ENCODE results near the gene AASDHPPT.

Gene AASDHPPT

DNA sequence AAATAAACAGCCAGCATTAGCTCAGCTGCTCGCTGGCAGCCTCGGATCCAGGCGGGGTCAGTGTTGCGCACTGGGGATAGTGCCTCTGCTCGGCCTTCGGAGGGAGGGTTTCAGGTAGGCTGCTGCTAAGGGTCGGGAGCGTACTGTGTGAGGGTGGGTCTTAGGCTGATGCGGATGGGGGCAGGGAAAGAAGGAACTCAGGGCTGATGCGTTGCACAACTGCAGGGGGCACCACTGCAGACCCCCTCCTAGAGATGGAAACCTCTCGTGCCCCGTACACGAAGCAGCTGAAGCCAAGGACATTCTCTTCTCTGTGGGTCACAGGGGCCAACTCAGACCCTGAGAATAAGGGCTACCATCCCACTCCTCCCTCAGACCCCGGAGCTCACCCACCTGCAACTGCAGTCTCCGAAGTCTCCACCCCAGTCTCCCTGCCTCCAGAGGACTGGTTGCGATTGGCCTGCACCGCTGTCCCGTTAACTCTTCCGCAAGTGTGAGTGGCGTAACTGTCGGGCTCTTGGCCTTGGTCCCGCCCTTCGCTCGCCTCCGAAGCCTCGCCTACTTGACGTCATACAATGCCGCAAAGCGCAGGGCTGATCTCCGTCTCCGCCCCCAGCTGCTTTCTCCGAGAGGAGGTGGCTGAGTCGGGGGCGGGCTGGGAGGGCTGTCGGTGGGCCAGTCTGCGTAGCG lies 398 bp upstream of the AASDHPPT start, which contains the start of gene KBTBD3 (continued):
- peak; percentile 93 for TF ChIP-seq ZNF629 (tag by site-specific recombination; IDR thresholded peaks at IDR 0.05)
- peak; percentile 15; the same call in 1 of the 2 replicates for TF ChIP-seq GLIS1 (tag by site-specific recombination; IDR thresholded peaks at IDR 0.05)
- peak; percentile 25; the same call in 1 of the 2 replicates for TF ChIP-seq ZNF692 (tag by site-specific recombination; IDR thresholded peaks at IDR 0.05)
- peak; percentile 79 for TF ChIP-seq SP3 (tag by site-specific recombination; IDR thresholded peaks at IDR 0.05)
- no peak for TF ChIP-seq ZNF239 (tag by site-specific recombination; IDR thresholded peaks at IDR 0.05)
- 0 out of 2 replicates have a peak, but pooled peaks have one; percentile 8 for TF ChIP-seq ZNF580 (tag by site-specific recombination; IDR thresholded peaks at IDR 0.05)
- TF ChIP-seq ZFP69B (tag by site-specific recombination; IDR thresholded peaks at IDR 0.05): 0 out of 2 replicates have a peak, but pooled peaks have one; percentile 25
- peak; percentile 93 for TF ChIP-seq ZNF341 (tag by site-specific recombination; IDR thresholded peaks at IDR 0.05; ENCODE audit: low read depth)
- TF ChIP-seq, protein P1, sequence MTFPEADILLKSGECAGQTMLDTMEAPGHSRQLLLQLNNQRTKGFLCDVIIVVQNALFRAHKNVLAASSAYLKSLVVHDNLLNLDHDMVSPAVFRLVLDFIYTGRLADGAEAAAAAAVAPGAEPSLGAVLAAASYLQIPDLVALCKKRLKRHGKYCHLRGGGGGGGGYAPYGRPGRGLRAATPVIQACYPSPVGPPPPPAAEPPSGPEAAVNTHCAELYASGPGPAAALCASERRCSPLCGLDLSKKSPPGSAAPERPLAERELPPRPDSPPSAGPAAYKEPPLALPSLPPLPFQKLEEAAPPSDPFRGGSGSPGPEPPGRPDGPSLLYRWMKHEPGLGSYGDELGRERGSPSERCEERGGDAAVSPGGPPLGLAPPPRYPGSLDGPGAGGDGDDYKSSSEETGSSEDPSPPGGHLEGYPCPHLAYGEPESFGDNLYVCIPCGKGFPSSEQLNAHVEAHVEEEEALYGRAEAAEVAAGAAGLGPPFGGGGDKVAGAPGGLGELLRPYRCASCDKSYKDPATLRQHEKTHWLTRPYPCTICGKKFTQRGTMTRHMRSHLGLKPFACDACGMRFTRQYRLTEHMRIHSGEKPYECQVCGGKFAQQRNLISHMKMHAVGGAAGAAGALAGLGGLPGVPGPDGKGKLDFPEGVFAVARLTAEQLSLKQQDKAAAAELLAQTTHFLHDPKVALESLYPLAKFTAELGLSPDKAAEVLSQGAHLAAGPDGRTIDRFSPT (tag by site-specific recombination; IDR thresholded peaks at IDR 0.05): no peak
- peak; percentile 35 for TF ChIP-seq KLF1 (tag by site-specific recombination; IDR thresholded peaks at IDR 0.05)
- 0 out of 2 replicates have a peak, but pooled peaks have one; percentile 19 for TF ChIP-seq ZNF561 (tag by site-specific recombination; IDR thresholded peaks at IDR 0.05; ENCODE audit: borderline replicate concordance)
- TF ChIP-seq ZNF133 (tag by site-specific recombination; IDR thresholded peaks at IDR 0.05): no peak
- TF ChIP-seq, protein P2, sequence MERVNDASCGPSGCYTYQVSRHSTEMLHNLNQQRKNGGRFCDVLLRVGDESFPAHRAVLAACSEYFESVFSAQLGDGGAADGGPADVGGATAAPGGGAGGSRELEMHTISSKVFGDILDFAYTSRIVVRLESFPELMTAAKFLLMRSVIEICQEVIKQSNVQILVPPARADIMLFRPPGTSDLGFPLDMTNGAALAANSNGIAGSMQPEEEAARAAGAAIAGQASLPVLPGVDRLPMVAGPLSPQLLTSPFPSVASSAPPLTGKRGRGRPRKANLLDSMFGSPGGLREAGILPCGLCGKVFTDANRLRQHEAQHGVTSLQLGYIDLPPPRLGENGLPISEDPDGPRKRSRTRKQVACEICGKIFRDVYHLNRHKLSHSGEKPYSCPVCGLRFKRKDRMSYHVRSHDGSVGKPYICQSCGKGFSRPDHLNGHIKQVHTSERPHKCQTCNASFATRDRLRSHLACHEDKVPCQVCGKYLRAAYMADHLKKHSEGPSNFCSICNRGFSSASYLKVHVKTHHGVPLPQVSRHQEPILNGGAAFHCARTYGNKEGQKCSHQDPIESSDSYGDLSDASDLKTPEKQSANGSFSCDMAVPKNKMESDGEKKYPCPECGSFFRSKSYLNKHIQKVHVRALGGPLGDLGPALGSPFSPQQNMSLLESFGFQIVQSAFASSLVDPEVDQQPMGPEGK (tag by site-specific recombination; IDR thresholded peaks at IDR 0.05): peak; percentile 79; the same call in 1 of the 2 replicates
- TF ChIP-seq ZEB2 (tag by site-specific recombination; IDR thresholded peaks at IDR 0.05): no peak
- TF ChIP-seq ZNF266 (tag by site-specific recombination; IDR thresholded peaks at IDR 0.05; ENCODE audit: low read depth): no peak
- TF ChIP-seq ZNF658 (tag by site-specific recombination; IDR thresholded peaks at IDR 0.05): no peak
- peak; percentile 48; the same call in 1 of the 2 replicates for TF ChIP-seq SCRT2 (tag by site-specific recombination; IDR thresholded peaks at IDR 0.05)
- TF ChIP-seq KLF9 (tag by site-specific recombination; IDR thresholded peaks at IDR 0.05; ENCODE audit: low read depth): peak; percentile 20; the same call in 1 of the 2 replicates
- TF ChIP-seq ZNF10 (tag by site-specific recombination; IDR thresholded peaks at IDR 0.05): no peak
- TF ChIP-seq, protein P3, sequence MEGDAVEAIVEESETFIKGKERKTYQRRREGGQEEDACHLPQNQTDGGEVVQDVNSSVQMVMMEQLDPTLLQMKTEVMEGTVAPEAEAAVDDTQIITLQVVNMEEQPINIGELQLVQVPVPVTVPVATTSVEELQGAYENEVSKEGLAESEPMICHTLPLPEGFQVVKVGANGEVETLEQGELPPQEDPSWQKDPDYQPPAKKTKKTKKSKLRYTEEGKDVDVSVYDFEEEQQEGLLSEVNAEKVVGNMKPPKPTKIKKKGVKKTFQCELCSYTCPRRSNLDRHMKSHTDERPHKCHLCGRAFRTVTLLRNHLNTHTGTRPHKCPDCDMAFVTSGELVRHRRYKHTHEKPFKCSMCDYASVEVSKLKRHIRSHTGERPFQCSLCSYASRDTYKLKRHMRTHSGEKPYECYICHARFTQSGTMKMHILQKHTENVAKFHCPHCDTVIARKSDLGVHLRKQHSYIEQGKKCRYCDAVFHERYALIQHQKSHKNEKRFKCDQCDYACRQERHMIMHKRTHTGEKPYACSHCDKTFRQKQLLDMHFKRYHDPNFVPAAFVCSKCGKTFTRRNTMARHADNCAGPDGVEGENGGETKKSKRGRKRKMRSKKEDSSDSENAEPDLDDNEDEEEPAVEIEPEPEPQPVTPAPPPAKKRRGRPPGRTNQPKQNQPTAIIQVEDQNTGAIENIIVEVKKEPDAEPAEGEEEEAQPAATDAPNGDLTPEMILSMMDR (tag by site-specific recombination; IDR thresholded peaks at IDR 0.05): peak; percentile 88
- peak; percentile 75 for TF ChIP-seq ZNF501 (tag by site-specific recombination; IDR thresholded peaks at IDR 0.05)
- TF ChIP-seq, protein P4, sequence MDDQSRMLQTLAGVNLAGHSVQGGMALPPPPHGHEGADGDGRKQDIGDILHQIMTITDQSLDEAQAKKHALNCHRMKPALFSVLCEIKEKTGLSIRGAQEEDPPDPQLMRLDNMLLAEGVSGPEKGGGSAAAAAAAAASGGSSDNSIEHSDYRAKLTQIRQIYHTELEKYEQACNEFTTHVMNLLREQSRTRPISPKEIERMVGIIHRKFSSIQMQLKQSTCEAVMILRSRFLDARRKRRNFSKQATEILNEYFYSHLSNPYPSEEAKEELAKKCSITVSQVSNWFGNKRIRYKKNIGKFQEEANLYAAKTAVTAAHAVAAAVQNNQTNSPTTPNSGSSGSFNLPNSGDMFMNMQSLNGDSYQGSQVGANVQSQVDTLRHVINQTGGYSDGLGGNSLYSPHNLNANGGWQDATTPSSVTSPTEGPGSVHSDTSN (CRISPR knock-in tag; IDR thresholded peaks at IDR 0.05): peak; percentile 73
- no peak; the same call in 1 of the 2 replicates for TF ChIP-seq ZBTB20 (tag by site-specific recombination; IDR thresholded peaks at IDR 0.05)
- peak; percentile 48; the same call in 1 of the 2 replicates for TF ChIP-seq KLF16 (tag by site-specific recombination; IDR thresholded peaks at IDR 0.05)
- TF ChIP-seq ZBTB8A (tag by site-specific recombination; IDR thresholded peaks at IDR 0.05): peak; percentile 42
- TF ChIP-seq ZNF701 (tag by site-specific recombination; IDR thresholded peaks at IDR 0.05): no peak
- TF ChIP-seq, protein P5, sequence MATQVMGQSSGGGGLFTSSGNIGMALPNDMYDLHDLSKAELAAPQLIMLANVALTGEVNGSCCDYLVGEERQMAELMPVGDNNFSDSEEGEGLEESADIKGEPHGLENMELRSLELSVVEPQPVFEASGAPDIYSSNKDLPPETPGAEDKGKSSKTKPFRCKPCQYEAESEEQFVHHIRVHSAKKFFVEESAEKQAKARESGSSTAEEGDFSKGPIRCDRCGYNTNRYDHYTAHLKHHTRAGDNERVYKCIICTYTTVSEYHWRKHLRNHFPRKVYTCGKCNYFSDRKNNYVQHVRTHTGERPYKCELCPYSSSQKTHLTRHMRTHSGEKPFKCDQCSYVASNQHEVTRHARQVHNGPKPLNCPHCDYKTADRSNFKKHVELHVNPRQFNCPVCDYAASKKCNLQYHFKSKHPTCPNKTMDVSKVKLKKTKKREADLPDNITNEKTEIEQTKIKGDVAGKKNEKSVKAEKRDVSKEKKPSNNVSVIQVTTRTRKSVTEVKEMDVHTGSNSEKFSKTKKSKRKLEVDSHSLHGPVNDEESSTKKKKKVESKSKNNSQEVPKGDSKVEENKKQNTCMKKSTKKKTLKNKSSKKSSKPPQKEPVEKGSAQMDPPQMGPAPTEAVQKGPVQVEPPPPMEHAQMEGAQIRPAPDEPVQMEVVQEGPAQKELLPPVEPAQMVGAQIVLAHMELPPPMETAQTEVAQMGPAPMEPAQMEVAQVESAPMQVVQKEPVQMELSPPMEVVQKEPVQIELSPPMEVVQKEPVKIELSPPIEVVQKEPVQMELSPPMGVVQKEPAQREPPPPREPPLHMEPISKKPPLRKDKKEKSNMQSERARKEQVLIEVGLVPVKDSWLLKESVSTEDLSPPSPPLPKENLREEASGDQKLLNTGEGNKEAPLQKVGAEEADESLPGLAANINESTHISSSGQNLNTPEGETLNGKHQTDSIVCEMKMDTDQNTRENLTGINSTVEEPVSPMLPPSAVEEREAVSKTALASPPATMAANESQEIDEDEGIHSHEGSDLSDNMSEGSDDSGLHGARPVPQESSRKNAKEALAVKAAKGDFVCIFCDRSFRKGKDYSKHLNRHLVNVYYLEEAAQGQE (tag by site-specific recombination; IDR thresholded peaks at IDR 0.05): no peak; the same call in 1 of the 2 replicates
- peak; percentile 78 for TF ChIP-seq EGR2 (tag by site-specific recombination; IDR thresholded peaks at IDR 0.05; ENCODE audit: low read depth)
